ENCODE data around the gene IQSEC1.

IQSEC1 gene

DNA sequence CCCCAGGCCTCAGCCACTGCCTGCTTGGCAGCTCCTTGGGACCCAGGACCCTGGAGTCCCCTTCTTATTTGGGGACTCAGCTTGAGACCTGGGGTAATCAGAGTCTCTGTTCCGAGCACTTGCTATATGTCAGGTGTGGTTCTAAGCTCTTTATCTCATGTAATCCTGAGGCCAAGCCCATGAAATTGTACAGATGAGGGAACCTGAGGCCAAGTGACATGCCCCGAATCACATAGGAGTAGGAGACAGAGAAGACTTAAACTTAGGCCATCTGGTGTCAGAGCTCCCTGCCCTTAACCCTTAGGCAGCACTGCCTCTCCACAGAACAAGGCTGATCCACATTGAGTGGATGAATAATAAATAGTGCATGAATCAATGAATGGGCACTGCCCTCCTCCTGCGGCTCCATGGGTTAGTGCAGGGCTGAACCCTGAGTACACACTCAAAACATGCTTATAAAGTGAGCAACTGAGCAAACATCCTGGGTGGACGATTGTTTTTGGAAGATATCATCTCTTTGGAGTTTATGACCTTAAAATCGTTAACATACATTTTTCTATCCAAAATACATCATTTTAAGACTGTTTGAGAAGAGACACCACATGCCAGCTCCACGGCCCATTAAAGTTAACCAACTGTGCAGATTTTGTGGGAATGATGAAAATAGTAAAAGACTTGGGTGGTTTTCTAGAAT is 33.2 kb upstream of the IQSEC1 start:
- no peak for DNase-seq

GRCh38 chr3:13105896-13106250 is 32.6 kb upstream of the IQSEC1 start:
- no peak for DNase-seq

DNA sequence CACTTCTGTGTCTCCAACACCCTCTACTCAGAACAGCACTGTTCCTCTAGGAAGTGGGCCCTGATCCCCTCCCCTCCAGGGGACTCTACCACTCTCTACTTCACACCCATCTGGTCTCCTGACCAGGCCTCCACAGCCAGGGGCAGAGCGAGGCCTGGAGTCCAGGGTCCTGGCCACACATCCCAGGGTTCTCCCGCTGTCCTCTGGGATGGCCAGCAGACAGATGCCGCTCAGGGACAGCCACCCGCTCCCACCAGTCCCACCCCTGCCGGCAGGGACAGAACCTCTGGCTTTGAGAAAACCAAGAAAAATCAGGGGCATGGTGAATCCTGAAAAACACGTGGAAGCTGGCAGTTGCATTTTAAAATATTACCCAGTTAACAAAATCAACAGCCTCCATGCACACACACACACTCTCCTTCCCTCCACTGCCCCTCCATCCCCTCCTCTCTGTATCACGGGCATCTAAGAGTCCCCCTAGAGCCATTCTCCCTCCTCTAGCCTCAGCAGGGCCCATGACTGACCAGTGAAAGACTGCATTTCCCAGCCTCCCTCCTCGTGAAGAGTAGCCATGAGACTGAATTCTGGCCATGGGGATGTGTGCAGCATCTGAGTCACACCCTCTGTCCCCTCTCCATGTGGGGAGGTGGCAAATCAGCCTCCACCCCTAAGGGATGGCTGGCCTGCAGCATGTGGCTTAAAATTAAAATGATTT is 32.1 kb upstream of the IQSEC1 start:
- DNase-seq = no peak

DNA sequence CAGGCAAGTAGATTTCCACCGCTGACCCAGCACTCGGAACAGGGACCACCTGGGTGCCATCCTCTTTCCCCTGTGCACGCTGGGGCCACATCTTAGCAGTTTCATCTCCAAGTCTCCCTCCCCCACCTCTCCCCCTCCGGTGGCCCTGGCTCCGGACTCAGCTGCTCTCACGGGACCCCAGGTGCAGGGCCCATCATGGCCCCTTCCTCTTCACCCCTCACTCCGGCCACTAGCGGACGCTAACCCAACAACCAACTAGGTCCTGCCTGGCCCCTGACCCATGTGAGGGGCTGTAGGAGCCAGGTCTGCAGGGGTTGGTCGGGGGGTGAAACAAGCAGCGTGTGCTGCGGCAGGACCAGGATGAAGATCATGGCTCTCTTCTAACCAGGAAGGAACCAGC is 31.3 kb upstream of the IQSEC1 start:
- no peak for DNase-seq

DNA sequence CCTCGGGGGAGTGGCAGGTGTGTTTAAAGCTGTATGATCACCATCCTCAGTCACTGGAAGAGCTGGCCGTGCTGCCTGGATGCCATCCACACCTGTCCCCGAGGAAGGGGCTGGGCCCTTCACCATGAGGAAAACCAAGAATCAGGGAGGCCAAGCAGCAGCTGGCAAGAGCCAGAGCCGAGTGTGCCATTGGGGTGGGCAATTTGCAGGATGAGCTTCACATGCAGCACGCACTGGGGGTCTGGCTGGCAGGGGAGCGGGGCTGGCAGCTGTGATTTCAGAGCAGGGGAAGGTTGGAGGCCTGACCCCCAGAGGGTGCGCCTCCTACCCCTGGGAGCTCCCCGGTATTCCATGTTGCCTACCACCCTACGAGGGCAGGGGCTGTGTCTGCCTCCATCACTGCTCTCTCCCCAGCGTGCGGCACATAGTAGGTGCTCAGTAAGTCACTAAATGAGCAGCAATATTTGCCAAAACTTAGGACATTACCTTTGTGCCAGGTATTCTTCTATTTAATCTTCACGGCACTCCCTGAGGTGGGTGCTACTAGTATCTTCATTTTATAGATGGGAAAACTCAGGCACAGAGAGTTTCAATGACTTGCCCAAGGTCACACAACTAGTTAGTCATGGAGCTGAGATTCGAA is 30.3 kb upstream of the IQSEC1 start:
- DNase-seq = no peak

- DNase-seq = no peak
Measured at GRCh38 chr3:13102386-13103345, 29.4 kb upstream of the IQSEC1 start.

- no peak for DNase-seq
Measured at GRCh38 chr3:13099707-13100106, 26.5 kb upstream of the IQSEC1 start.

- no peak for DNase-seq
Measured at GRCh38 chr3:13098192-13098988, 25.2 kb upstream of the IQSEC1 start.

GRCh38 chr3:13096356-13096755 is 23.1 kb upstream of the IQSEC1 start:
- no peak for DNase-seq

DNA sequence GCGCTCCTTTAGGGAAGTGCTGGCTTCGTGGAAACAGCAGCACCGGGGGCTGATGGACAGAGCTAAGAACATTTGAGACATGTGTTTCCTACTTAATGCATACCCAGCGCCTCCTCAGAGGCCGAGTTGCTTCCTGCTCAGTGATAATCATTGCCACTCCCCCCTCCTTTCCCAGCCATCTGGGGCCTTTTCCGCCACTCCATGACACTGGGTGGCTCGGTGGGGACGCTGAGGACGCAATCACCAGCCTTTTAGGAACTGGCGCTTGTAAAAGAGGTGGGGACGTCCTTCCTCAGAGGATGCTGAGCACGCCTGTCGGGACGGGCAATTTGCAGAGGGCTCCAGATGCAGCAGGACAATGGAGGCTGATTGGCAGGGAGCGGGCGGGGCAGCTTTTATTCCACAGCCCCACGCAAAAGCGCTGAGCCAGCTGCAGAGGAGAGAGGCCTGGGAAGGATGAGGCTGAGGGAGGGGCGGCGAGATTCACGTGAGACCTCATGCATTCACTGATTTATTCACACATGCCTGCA is 22.2 kb upstream of the IQSEC1 start:
- no peak for DNase-seq

- DNase-seq = no peak
Measured at GRCh38 chr3:13093687-13094086, 20.5 kb upstream of the IQSEC1 start.

GRCh38 chr3:13092621-13093617 is 19.7 kb upstream of the IQSEC1 start:
- no peak for DNase-seq

GRCh38 chr3:13091898-13092611 is 18.8 kb upstream of the IQSEC1 start:
- DNase-seq = no peak

- no peak for DNase-seq
Measured at GRCh38 chr3:13088028-13089006, 15.1 kb upstream of the IQSEC1 start.

DNA sequence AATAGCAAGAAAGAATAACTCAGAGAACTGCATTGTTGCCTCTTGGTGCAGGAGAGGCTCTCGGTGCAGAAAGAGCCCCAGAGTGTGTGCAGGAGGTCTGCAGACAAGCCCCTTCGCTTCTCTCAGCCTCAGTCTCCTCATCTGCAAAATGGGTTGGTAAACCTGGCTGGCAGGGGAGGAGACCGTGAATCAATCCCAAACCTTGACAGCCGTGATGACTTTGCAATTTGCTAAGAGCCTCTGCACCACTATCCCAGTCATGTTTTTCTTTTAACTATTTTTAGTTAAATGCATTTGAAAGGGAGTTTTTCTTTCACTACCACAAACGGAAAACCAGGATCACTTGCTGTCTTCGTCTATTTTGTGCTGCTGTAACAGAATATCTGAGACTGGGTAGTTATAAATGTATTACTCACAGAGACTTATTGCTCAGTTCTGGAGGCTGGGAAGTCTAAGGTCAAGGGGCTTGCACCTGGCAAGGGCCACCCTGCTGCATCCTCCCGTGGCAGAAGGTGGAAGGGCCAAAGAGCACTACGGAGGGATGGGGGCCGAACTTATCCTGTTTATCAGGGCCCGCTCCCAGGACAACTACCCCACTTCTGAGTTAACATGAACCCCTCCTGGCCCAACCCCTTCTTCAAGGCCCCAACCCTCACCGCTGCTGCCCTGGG is 14.2 kb upstream of the IQSEC1 start:
- no peak for DNase-seq

- no peak for DNase-seq
Measured at GRCh38 chr3:13086531-13086981, 13.3 kb upstream of the IQSEC1 start.

DNA sequence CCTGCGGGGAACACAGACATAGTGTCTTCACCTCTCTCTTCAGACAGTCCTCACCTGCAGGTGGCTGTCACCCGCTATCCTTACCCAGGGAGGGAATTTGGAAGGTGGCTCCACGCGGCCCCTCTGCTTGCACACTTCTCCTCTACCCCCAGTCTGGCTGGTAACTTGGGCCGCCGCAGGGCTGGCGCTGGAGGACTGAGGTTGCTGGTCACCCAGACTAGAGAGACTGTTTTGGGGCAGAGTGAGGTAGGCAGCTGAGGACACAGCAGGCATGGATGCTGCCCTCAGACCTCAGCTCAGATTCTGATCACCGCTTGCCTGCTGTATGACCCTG is 12.6 kb upstream of the IQSEC1 start:
- no peak for DNase-seq
